Stimulated activated CD8-positive, alpha-beta memory T cell treated with anti-CD3 and anti-CD28 coated beads, Interleukin-15, amount 100 ng/mL, for 48 hours (primary cell): Measurements from ENCODE around the gene TMIGD3.

Experiments
- DNase-seq, 2 donors: peaks; one replicate each; pipeline ENCODE4 v3.0.0-alpha.2; 2020; ENCODE audit warnings: low read depth in 2 of 2

Gene TMIGD3

GRCh38 chr1:111507411-111508201 lies 4.2 kb upstream of the TMIGD3 start:
- DNase-seq: peak; percentile 58 to 61

DNA sequence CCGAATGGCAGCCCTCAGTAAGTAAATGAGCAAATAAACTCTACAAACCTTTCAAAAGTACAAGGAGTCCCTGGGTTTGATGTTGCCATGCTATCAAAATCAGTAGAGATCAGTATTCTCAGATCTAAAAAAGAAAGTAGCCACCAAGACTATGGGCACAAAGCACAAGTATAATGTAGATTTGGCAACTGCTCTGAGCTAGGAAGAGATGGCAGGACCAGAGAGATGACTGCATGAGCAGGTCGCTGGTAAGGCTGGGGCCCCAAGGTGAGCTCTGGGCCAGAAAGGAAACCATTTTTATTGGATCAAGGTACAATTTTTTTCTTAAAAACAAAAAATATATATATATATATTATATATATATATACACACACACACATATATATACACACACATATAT lies 3.1 kb upstream of the TMIGD3 start:
- no peak for DNase-seq

GRCh38 chr1:111505641-111506119 lies 2.2 kb upstream of the TMIGD3 start:
- no peak for DNase-seq

GRCh38 chr1:111504097-111504496 lies 664 bp upstream of the TMIGD3 start:
- DNase-seq: no peak

GRCh38 chr1:111501645-111502044 lies 1.8 kb downstream of the TMIGD3 start:
- no peak for DNase-seq

GRCh38 chr1:111499026-111499785 lies 4.2 kb downstream of the TMIGD3 start:
- DNase-seq: no peak

GRCh38 chr1:111497592-111497991 lies 5.8 kb downstream of the TMIGD3 start:
- DNase-seq: no peak

DNA sequence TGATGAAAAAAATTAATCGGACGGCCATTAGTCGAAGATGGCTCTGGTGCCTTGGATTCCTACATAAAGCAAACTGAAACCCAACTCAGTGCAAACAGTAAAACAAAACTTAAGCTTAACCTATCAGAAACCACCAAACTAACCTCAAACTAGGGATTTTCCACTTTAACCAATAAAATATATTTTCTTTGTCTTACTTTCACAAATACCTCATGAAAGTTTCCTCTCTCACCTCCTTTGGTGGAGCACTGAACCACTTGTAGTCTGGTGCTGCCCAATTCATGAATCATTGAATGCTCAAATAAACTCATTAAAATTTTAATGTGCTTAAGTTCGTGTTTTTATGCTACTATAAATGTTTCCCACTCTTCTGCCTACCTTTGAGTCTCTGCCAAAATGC lies 7.0 kb downstream of the TMIGD3 start:
- no peak for DNase-seq

DNA sequence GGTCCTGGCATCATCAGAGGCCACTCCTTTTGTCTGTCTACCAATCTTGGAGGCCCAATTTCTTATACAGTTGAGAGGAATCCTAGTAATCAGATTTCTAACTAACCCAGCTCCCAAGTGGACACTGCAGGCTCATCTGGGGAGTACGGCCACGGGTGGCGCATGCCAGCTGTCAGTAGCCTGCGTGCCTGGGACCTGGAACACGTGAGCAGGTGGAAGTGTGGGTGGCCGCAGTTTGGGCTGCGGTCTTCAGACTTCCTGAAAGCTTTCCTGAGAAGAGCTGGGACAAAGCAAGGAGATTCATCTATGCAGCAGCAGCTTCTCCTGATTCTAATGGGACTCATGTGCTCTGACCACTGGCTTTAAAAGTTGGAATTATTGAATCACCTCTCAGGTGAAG lies 12.4 kb downstream of the TMIGD3 start:
- DNase-seq: no peak

DNA sequence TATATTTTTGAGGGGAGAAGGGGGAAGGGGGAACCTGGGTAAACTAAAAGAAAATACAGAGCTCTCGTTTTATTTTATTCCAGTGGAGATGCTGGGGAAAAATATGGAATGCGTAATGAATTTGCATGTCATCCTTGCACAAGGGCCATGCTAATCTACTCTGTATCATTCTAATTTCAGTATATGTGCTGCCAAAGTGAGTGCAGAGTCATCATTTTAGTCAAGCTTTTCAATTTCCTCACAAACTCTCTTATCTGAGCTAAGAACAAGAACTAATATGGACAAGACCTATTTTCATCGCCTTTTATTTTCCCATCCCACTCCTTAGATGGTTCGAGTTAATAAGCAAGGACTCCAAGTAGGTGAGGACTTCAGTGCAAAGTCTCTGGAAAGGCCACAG lies 13.2 kb downstream of the TMIGD3 start:
- DNase-seq: no peak

GRCh38 chr1:111489604-111490003 lies 13.8 kb downstream of the TMIGD3 start:
- DNase-seq: no peak

DNA sequence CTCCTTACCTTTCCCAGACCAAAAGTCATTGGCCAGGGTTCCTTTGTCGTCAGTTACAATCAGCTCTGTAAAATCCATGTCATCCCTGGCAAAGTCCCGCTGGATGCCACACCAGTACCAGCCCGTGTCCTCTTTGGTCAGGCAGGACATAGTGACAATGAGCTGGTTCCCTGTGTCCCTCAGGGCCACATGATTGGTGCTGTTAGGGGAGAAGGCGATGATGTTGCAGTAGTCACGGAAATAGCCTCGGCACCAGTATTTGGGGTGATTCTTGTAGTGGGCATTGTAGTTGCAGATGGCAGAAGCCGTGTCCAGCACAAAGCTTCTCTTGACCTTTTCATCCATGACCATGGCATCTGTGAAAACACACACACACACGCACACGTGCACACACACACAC lies 14.8 kb downstream of the TMIGD3 start:
- DNase-seq: no peak

GRCh38 chr1:111487133-111487532 lies 16.3 kb downstream of the TMIGD3 start:
- DNase-seq: no peak

GRCh38 chr1:111486431-111486830 lies 17.0 kb downstream of the TMIGD3 start:
- no peak for DNase-seq

DNA sequence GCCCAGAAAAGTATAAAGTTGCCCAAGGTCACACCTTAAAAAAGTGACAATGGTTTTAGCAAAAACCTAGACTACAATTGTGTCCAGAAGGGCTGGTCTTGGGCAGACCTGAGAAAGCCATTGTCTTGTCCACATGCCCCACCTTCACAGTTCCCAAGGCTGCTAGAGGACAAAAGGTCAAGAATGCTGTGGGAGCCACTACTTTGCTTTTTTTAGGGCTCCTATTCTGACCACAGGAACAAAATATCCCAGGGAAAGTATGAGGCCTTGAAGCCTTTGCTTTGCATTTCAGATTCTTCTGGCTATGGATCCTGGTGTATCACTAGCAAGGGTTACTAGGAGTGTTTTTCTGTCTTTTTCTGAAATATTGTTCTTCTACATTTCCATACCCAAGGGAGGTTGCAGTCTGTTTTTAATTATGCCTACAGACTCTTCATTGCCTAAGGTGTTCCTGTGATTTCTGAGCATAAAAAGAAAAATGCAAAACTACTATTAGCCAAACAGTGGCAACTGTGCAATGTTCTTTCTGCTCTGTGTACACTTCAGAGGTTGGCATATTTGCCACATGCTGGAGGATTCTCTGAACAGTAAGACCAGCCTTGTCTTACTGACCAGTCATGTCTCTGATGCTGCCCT lies 18.9 kb downstream of the TMIGD3 start:
- DNase-seq: no peak

DNA sequence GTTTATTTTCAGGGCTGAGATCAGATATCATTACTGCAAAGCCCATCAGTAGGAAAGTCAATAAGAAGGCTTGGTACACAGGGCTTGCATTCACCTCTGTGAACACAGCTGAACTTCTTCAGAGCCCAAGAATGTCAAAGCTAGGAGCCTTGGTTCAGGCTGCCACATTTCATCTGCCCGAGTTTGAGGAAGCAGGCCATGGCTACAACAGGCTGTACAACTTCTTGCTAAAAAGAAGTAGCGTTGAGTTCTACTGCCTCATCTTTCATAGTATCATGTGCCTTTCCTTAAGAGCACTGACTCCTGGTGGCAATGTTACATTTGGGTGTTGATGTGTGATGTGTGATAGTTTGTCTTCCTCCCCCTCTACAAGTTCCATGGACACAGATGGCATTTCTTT lies 19.6 kb downstream of the TMIGD3 start:
- no peak for DNase-seq

DNA sequence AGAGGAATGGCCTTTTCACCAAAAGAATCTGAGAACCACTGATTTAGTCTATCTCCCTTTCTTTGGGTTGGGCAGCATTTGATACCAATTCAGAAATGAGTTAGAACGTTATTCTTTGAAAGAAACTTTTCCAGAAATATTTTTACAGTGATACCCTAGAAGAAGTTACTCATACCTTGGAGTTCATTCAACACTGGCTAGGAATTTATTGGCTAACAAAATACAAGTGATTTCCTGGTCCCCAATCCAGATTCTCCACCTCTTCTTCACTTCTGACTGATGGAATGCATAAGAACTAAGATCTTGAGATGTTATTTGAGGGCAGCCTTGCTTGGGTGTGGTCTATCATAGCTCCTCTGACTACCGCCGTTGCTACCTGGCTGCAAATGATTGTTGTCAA lies 20.3 kb downstream of the TMIGD3 start:
- no peak for DNase-seq

DNA sequence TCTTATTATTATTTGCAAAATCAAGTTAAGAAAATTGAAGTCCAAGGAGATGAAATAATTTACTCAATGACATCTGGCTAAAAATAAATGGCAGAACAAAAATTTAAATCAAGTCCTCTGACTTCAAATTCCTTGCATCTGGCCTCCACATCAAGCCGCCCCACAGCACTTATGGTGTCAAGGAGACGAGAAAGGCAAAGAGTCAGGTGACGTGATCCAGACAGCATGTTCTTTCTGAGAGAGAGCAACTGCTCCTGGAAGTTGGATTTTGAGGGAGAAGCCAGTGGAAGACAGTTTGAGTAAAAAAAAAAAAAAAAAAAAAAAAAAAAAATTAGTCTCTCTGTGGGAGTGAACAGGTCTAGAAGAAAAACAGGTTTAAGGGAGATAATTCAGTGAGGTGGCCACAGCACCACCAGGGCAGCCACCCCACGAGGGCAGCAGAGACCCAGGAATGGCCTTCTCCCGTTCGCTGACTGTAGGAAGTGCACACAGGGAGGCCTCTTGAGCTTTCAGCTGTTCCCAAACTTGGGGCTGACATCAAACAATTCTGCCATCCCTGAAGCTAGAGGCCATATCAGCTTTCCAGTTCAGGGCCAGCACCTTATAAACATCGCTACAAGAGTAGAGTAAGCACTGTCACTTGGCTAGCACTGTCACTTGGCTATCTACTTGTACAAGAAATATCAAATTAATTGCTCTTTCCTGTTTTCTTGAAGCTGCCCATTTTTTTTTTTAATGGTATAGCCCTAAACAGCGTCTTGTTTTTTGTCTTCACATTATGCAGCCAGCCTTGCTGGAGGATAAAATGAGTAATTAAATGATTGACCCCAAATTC lies 21.8 kb downstream of the TMIGD3 start:
- peak in 1 of 2 donors; percentile 36 for DNase-seq

DNA sequence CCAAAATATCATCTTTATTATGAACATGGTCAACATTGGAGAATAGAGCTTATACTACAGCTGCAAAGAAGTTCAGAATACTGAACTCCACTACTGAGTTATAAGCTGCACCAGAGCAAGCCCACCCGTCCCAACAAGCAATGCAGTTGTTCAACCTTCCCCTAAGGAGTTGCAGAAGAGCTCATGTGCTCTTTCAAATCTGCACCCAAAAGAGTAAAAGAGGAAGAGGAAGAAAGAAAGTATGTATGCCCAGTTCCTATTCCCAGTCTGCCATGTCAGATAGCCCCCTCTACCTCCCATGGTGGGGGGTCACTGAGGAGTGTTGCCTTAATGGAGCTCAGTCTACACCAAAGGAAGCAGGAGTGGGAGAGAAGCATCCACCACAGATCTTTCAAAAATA lies 22.8 kb downstream of the TMIGD3 start:
- DNase-seq: no peak

DNA sequence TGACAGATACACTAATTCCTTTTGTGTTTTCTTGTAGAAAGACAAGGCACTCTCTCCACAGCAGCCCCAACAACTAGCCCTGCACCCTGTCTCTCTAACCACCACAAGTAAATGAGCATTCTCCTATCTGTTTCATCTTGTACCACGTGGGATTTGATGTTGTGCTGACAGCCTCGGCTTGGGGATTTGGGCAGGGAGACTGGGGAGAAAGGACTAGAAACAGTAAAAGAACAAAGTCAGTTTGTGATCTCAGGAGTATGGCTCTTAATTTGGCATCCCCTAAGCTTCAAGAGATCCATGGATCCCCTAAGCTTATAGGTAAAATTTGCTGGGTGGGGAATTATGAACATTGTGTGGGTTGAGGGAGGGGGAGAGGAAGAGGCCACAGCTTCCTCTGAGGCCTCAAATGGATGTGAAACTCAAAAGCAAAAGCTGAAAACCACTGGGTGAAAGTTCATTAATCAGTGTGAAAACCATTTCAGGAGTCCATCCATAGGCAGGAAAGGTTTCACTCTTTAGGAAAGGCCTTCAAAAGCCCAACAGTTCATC lies 26.6 kb downstream of the TMIGD3 start:
- DNase-seq: no peak

- DNase-seq: no peak
These were observed 27.2 kb downstream of the TMIGD3 start for GRCh38 chr1:111476214-111476613.
